GM23248 (cell line): ENCODE data around the gene APOL2. TPM values are rescaled to one million over a fixed set of nuclear protein-coding genes. Genes with fewer than 3 reads are reported as not detected.
"Not testable (repeated sequence)": the region's sequence is repeated elsewhere in the genome, so short reads cannot be mapped to it uniquely, and the experiment has no call there.

Experiments used
- DNase-seq: peaks from one replicate; pipeline ENCODE4 v3.0.0-alpha.2; 2015
- H2AFZ ChIP-seq: fragments of 200-600 bp; sonication (generic); 2 replicates; pipeline ENCODE4 v1.6.1; 2016; ENCODE audit warnings: antibody characterized with exemption
- H3F3A ChIP-seq: fragments of 200-600 bp; sonication (generic); 2 replicates; pipeline ENCODE4 v1.6.1; 2016; ENCODE audit warnings: mild to moderate bottlenecking, antibody characterized with exemption, mixed run types; ENCODE audit not compliant: insufficient read depth
- H3K27ac ChIP-seq: fragments of 200-600 bp; sonication (generic); 2 replicates; pipeline ENCODE4 v1.5.1; 2016; ENCODE audit warnings: mild to moderate bottlenecking
- H3K27me3 ChIP-seq: fragments of 200-600 bp; sonication (generic); replicated peaks from 2 replicates; pipeline ENCODE4 v1.6.1; 2016; ENCODE audit warnings: mild to moderate bottlenecking; ENCODE audit not compliant: insufficient read depth
- H3K36me3 ChIP-seq: fragments of 200-600 bp; sonication (generic); 2 replicates; pipeline ENCODE4 v1.6.1; 2016; ENCODE audit warnings: low read depth, mild to moderate bottlenecking
- H3K4me1 ChIP-seq: fragments of 200-600 bp; sonication (generic); 2 replicates; pipeline ENCODE4 v1.6.1; 2016; ENCODE audit warnings: mild to moderate bottlenecking; ENCODE audit not compliant: insufficient read depth
- H3K4me2 ChIP-seq: fragments of 200-600 bp; sonication (generic); one replicate; pipeline ENCODE4 v1.6.1; 2016; ENCODE audit warnings: mild to moderate bottlenecking; ENCODE audit not compliant: unreplicated experiment
- H3K4me3 ChIP-seq: fragments of 200-600 bp; sonication (generic); 2 replicates; pipeline ENCODE4 v1.5.1; 2016; ENCODE audit warnings: mild to moderate bottlenecking
- H3K79me2 ChIP-seq: fragments of 200-600 bp; sonication (generic); 2 replicates; pipeline ENCODE4 v1.6.1; 2016; ENCODE audit warnings: mild to moderate bottlenecking; ENCODE audit not compliant: insufficient read depth
- H3K9ac ChIP-seq: fragments of 200-600 bp; sonication (generic); 2 replicates; pipeline ENCODE4 v1.6.1; 2016; ENCODE audit warnings: mild to moderate bottlenecking
- H3K9me2 ChIP-seq: fragments of 200-600 bp; sonication (generic); 2 replicates; pipeline ENCODE4 v1.6.1; 2016; ENCODE audit warnings: mixed run types, mild to moderate bottlenecking, moderate library complexity; ENCODE audit not compliant: insufficient read depth
- H3K9me3 ChIP-seq: fragments of 200-600 bp; sonication (generic); one replicate; pipeline ENCODE4 v1.6.1; 2017; ENCODE audit warnings: low read depth
- H4K20me1 ChIP-seq: fragments of 200-600 bp; sonication (generic); 2 replicates; pipeline ENCODE4 v1.6.0; 2016; ENCODE audit not compliant: insufficient read depth
- EZH2 ChIP-seq: fragments of 200-600 bp; sonication (generic); IDR thresholded peaks from 2 replicates; pipeline ENCODE4 v1.6.1; 2018; ENCODE audit warnings: antibody characterized with exemption, mild to moderate bottlenecking; ENCODE audit not compliant: insufficient read depth, poor library complexity, severe bottlenecking
- EZH2phosphoT487 ChIP-seq: fragments of 200-600 bp; sonication (generic); IDR thresholded peaks from 2 replicates; pipeline ENCODE4 v1.6.1; 2018; ENCODE audit warnings: antibody characterized with exemption, moderate library complexity, mild to moderate bottlenecking, low read depth; ENCODE audit not compliant: insufficient read depth
- WGBS, 2 experiments: methylation state at CpG; one replicate each; pipeline ENCODE4 v1.1.6; 2015 to 2017; ENCODE audit warnings: low lambda C conversion rate in 2 of 2, low coverage in 1 of 2; ENCODE audit errors: missing lambda C conversion rate in 2 of 2; 5-methylcytosine and 5-hydroxymethylcytosine counted together
- in situ Hi-C: fragments of 300-500 bp; cut with MboI; formaldehyde crosslinking; loops from 2 replicates; pipeline ENCODE4 v1.15.0; 2020
- polyA plus RNA-seq: library from polyadenylated mRNA; unstranded; fragments of >200 nt; fragmentation: Nextera tagmentation; extraction: Ambion mirVana; gene quantifications from 2 replicates; pipeline ENCODE4 v1.2.1, GENCODE V29; 2016
- total RNA-seq: library from RNA; depleted of rRNA; stranded (reverse); fragments of >200 nt; shearing (Covaris generic); gene quantifications from 2 replicates; pipeline ENCODE4 v1.2.3, GENCODE V29; 2014

Gene APOL2
- total and polyA plus RNA-seq, 2 experiments from 2014 or later: 28.4 to 37.7 TPM

GRCh38 chr22:36277482-36278291 is 38.4 kb upstream of the APOL2 start:
- Histone ChIP-seq H3K9me3 (no peaks in the 10 kb centered on the region), H3K4me2 (no peak overlapping the region), H3F3A (peaks cover 49% of the 10 kb centered on the region), H3K36me3 (peaks cover 34% of the 10 kb centered on the region), H4K20me1 (no peaks in the 10 kb centered on the region), H3K9me2 (no peaks in the 10 kb centered on the region), H3K9ac (no peak overlapping the region), H3K4me3 (no peak overlapping the region), H3K27ac (no peak overlapping the region), H2AFZ (no peak overlapping the region), H3K4me1 (no peaks in the 10 kb centered on the region), H3K79me2 (no peaks in the 10 kb centered on the region), H3K27me3 (no peaks in the 10 kb centered on the region)
- 39 to 40% methylated on average over 17 to 18 of the region's 18 CpGs for WGBS, 2 experiments
- DNase-seq: peak; percentile 74
- in situ Hi-C loops: no loop called here
- TF ChIP-seq EZH2phosphoT487: no peak
- no peak for TF ChIP-seq EZH2

GRCh38 chr22:36274531-36274930 is 35.2 kb upstream of the APOL2 start:
- Histone ChIP-seq H3K4me1 (no peaks in the 10 kb centered on the region), H3K4me3 (no peak overlapping the region), H3K9ac (no peak overlapping the region), H3K36me3 (peaks cover 6% of the 10 kb centered on the region), H3K4me2 (no peak overlapping the region), H3K27me3 (no peaks in the 10 kb centered on the region), H3F3A (peaks cover 21% of the 10 kb centered on the region), H3K27ac (no peak overlapping the region), H2AFZ (no peak overlapping the region), H3K79me2 (no peaks in the 10 kb centered on the region), H3K9me2 (no peaks in the 10 kb centered on the region), H3K9me3 (no peaks in the 10 kb centered on the region), H4K20me1 (no peaks in the 10 kb centered on the region)
- WGBS, 2 experiments: 77 to 82% methylated on average over 5 of the region's 5 CpGs
- DNase-seq: no peak
- TF ChIP-seq EZH2 (no peak), EZH2phosphoT487 (no peak)
- in situ Hi-C loops: no loop called here

- H3K27ac ChIP-seq, H3K79me2 ChIP-seq, H3K4me1 ChIP-seq, H3K27me3 ChIP-seq, H3K4me2 ChIP-seq, H3K9me3 ChIP-seq, H4K20me1 ChIP-seq, H3K36me3 ChIP-seq, H3K9me2 ChIP-seq, H3K4me3 ChIP-seq, H3F3A ChIP-seq, H3K9ac ChIP-seq, DNase-seq, H2AFZ ChIP-seq, in situ Hi-C loops: not testable (repeated sequence)
- WGBS, 2 experiments: 74% methylated on average over 5 of the region's 5 CpGs
Observed at GRCh38 chr22:36271951-36272350, 32.6 kb upstream of the APOL2 start.

GRCh38 chr22:36271231-36271630 is 31.9 kb upstream of the APOL2 start:
- H3K9me3 ChIP-seq, DNase-seq, H2AFZ ChIP-seq, H3K4me2 ChIP-seq, H3K9ac ChIP-seq, H3K36me3 ChIP-seq, in situ Hi-C loops, H3K27ac ChIP-seq, H3K9me2 ChIP-seq, H3F3A ChIP-seq, H4K20me1 ChIP-seq, H3K27me3 ChIP-seq, H3K79me2 ChIP-seq, H3K4me3 ChIP-seq, H3K4me1 ChIP-seq: not testable (repeated sequence)
- WGBS, 2 experiments: 85% methylated on average over 7 of the region's 7 CpGs
